ENCODE measurements around the gene E2F1. TPM values are rescaled to one million over a fixed set of nuclear protein-coding genes. Genes with fewer than 3 reads are reported as not detected.

E2F1 gene
- total RNA-seq, 1 experiment from 2014 or later, result 44.2 TPM

DNA sequence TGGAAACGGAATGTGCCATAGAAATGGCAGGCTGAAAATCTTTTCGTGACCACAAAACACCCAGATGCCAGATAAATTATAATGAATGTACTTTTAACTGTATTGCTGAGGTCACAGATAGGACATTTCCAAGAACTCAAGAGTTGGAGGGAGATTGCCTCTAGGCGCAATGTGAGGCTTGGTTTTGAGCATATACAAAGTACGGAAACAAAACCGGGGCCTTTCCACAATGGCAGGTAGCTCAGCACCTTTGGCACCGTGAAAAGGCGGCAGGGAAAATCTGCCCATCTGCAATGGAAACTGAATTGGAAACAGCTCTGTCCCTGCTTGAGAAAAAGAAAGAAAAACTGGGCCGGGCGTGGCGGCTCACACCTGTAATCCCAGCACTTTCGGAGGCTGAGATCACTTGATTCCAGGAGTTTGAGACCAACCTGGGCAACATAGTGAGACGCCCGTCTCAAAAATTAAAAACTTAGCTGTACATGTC is 34.6 kb downstream of the E2F1 start:
- peaks cover 33% of the 10 kb centered on the region for H3K4me1 Mint-ChIP-seq
- TF ChIP-seq, protein P1, sequence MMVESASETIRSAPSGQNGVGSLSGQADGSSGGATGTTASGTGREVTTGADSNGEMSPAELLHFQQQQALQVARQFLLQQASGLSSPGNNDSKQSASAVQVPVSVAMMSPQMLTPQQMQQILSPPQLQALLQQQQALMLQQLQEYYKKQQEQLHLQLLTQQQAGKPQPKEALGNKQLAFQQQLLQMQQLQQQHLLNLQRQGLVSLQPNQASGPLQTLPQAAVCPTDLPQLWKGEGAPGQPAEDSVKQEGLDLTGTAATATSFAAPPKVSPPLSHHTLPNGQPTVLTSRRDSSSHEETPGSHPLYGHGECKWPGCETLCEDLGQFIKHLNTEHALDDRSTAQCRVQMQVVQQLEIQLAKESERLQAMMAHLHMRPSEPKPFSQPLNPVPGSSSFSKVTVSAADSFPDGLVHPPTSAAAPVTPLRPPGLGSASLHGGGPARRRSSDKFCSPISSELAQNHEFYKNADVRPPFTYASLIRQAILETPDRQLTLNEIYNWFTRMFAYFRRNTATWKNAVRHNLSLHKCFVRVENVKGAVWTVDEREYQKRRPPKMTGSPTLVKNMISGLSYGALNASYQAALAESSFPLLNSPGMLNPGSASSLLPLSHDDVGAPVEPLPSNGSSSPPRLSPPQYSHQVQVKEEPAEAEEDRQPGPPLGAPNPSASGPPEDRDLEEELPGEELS (CRISPR knock-in tag; IDR thresholded peaks at IDR 0.05), result no peak
- no peak for TF ChIP-seq ZNF232 (CRISPR knock-in tag; IDR thresholded peaks at IDR 0.05)
- no peak overlapping the region for H3K4me3 Mint-ChIP-seq
- POLR2A ChIA-PET, result interaction anchor here (0.7 kb wide), 1 partner anchor 15 kb away, joined by 3 read pairs; the partner anchor contains the start of gene ACTL10
- H3K27me3 Mint-ChIP-seq (ENCODE audit: low read depth), result no peaks in the 10 kb centered on the region
- CTCF ChIA-PET, result interaction anchor here (2.4 to 6.9 kb wide), 5 partner anchors 14 to 207 kb away, joined by 9 to 134 read pairs (median 27); partner anchors contain the start of genes ACTL10, C20orf144 and SNTA1
- no peaks in the 10 kb centered on the region for H3K9me3 Mint-ChIP-seq
- peak overlapping the region; percentile 38; the same call in 1 of the 2 replicates for H3K27ac Mint-ChIP-seq
- no peak for ATAC-seq
- DNase-seq (ENCODE audit: low spot score), result no peak
- H3K36me3 Mint-ChIP-seq, result no peaks in the 10 kb centered on the region

- POLR2A ChIA-PET, result no interaction called here
- Mint-ChIP-seq H3K36me3 (no peaks in the 10 kb centered on the region), H3K27me3 (ENCODE audit: low read depth) (no peaks in the 10 kb centered on the region), H3K27ac (peak overlapping the region; percentile 38; the same call in 1 of the 2 replicates), H3K4me3 (no peak overlapping the region), H3K9me3 (no peaks in the 10 kb centered on the region), H3K4me1 (peaks cover 33% of the 10 kb centered on the region)
- ATAC-seq (no peak), DNase-seq (ENCODE audit: low spot score) (no peak)
- TF ChIP-seq NFATC4 (CRISPR knock-in tag; IDR thresholded peaks at IDR 0.05) (no peak), RORB (CRISPR knock-in tag; IDR thresholded peaks at IDR 0.05) (0 out of 2 replicates have a peak, but pooled peaks have one; percentile 3), SMAD4 (CRISPR knock-in tag; IDR thresholded peaks at IDR 0.05) (no peak)
- CTCF ChIA-PET, result interaction anchor here (0.7 to 6.9 kb wide), 4 partner anchors 15 to 194 kb away, joined by 3 to 134 read pairs (median 24); partner anchors contain the start of genes ACTL10 and C20orf144
Measured at GRCh38 chr20:33650753-33651561, 35.2 kb downstream of the E2F1 start.

- H3K27ac Mint-ChIP-seq, result no peak overlapping the region
- POLR2A ChIA-PET, result no interaction called here
Measured at GRCh38 chr20:33650111-33650752, 36.0 kb downstream of the E2F1 start.

DNA sequence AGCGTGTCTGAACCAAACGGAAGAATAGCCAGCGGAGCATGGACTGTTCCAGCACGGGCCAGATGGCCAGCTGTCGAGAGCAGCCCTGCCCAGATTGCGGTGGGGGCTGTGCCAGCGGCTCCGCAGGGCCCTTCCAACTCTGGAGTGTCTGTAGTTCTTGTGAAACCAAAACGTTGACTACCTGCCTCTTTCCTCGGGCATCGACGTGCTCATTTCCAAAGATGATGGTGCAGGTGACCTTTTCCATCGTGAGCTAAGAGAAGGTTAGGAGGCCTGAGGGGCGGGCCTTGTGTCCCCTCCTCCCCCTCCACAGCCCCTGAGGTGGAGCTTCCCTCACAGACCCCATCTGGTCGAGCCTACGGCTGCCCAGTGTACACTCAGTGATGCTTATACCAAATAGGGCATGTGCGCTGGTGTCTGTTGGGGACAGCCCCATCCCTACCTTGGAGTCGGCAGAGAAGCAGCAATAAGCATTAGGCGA is 36.9 kb downstream of the E2F1 start:
- CTCF ChIA-PET, result interaction anchor here (0.9 to 2.8 kb wide), 3 partner anchors 19 to 192 kb away, joined by 4 to 9 read pairs (median 9); no protein-coding TSS in a partner anchor
- TF ChIP-seq CREM (CRISPR knock-in tag; IDR thresholded peaks at IDR 0.05), result no peak
- no peak for TF ChIP-seq ZNF423 (CRISPR knock-in tag; IDR thresholded peaks at IDR 0.05)
- TF ChIP-seq HMGA2 (CRISPR knock-in tag; IDR thresholded peaks at IDR 0.05), result no peak
- no peak for TF ChIP-seq ZNF219 (CRISPR knock-in tag; IDR thresholded peaks at IDR 0.05; ENCODE audit: borderline replicate concordance)
- no peak for TF ChIP-seq FOXP1 (CRISPR knock-in tag; IDR thresholded peaks at IDR 0.05; ENCODE audit: borderline replicate concordance)
- TF ChIP-seq PRDM15 (CRISPR knock-in tag; IDR thresholded peaks at IDR 0.05), result no peak
- TF ChIP-seq, protein P2, sequence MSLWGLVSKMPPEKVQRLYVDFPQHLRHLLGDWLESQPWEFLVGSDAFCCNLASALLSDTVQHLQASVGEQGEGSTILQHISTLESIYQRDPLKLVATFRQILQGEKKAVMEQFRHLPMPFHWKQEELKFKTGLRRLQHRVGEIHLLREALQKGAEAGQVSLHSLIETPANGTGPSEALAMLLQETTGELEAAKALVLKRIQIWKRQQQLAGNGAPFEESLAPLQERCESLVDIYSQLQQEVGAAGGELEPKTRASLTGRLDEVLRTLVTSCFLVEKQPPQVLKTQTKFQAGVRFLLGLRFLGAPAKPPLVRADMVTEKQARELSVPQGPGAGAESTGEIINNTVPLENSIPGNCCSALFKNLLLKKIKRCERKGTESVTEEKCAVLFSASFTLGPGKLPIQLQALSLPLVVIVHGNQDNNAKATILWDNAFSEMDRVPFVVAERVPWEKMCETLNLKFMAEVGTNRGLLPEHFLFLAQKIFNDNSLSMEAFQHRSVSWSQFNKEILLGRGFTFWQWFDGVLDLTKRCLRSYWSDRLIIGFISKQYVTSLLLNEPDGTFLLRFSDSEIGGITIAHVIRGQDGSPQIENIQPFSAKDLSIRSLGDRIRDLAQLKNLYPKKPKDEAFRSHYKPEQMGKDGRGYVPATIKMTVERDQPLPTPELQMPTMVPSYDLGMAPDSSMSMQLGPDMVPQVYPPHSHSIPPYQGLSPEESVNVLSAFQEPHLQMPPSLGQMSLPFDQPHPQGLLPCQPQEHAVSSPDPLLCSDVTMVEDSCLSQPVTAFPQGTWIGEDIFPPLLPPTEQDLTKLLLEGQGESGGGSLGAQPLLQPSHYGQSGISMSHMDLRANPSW (CRISPR knock-in tag; conservative IDR thresholded peaks at IDR 0.05; ENCODE audit: low read depth), result no peak
- no peak for TF ChIP-seq TEAD4 (CRISPR knock-in tag; IDR thresholded peaks at IDR 0.05)
- no peak overlapping the region for H3K27ac Mint-ChIP-seq
- POLR2A ChIA-PET, result no interaction called here
- DNase-seq (ENCODE audit: low spot score), result no peak
- ATAC-seq, result no peak
- no peaks in the 10 kb centered on the region for H3K27me3 Mint-ChIP-seq (ENCODE audit: low read depth)
- H3K9me3 Mint-ChIP-seq, result no peaks in the 10 kb centered on the region
- no peak overlapping the region for H3K4me3 Mint-ChIP-seq
- peaks cover 15% of the 10 kb centered on the region for H3K36me3 Mint-ChIP-seq
- H3K4me1 Mint-ChIP-seq, result peaks cover 25% of the 10 kb centered on the region

More at GRCh38 chr20:33650111-33650752, 36.0 kb downstream of the E2F1 start:
- H3K4me3 Mint-ChIP-seq, result no peak overlapping the region
- H3K36me3 Mint-ChIP-seq, result peaks cover 7% of the 10 kb centered on the region
- H3K4me1 Mint-ChIP-seq, result peaks cover 33% of the 10 kb centered on the region
- CTCF ChIA-PET, result interaction anchor here (0.6 to 6.9 kb wide), 4 partner anchors 16 to 193 kb away, joined by 3 to 134 read pairs (median 6); partner anchors contain the start of genes ACTL10 and C20orf144
- no peak for TF ChIP-seq GTF2I (CRISPR knock-in tag; conservative IDR thresholded peaks at IDR 0.05)
- DNase-seq (ENCODE audit: low spot score), result no peak
- ATAC-seq, result no peak
- no peaks in the 10 kb centered on the region for H3K27me3 Mint-ChIP-seq (ENCODE audit: low read depth)
- no peaks in the 10 kb centered on the region for H3K9me3 Mint-ChIP-seq

Measured in WTC11 (cell line).